GM12873 (cell line): ENCODE results near the gene COMMD9.

ENCODE experiments used
- TF ChIP-seq, protein P1 (sequence below): IDR thresholded peaks from 2 replicates; pipeline ENCODE4 v1.5.1; 2012; ENCODE audit warnings: low read depth, mild to moderate bottlenecking, moderate library complexity, low read length, control low read depth; ENCODE audit not compliant: insufficient read depth; ENCODE audit errors: missing control alignments

Gene COMMD9

GRCh38 chr11:36289226-36289852, at the start of gene COMMD9:
COMMD9 (minus strand) TSS chr11:36289424; CDS start chr11:36289412, 12 bp downstream.
- TF ChIP-seq, protein P1, sequence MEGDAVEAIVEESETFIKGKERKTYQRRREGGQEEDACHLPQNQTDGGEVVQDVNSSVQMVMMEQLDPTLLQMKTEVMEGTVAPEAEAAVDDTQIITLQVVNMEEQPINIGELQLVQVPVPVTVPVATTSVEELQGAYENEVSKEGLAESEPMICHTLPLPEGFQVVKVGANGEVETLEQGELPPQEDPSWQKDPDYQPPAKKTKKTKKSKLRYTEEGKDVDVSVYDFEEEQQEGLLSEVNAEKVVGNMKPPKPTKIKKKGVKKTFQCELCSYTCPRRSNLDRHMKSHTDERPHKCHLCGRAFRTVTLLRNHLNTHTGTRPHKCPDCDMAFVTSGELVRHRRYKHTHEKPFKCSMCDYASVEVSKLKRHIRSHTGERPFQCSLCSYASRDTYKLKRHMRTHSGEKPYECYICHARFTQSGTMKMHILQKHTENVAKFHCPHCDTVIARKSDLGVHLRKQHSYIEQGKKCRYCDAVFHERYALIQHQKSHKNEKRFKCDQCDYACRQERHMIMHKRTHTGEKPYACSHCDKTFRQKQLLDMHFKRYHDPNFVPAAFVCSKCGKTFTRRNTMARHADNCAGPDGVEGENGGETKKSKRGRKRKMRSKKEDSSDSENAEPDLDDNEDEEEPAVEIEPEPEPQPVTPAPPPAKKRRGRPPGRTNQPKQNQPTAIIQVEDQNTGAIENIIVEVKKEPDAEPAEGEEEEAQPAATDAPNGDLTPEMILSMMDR, result no peak

DNA sequence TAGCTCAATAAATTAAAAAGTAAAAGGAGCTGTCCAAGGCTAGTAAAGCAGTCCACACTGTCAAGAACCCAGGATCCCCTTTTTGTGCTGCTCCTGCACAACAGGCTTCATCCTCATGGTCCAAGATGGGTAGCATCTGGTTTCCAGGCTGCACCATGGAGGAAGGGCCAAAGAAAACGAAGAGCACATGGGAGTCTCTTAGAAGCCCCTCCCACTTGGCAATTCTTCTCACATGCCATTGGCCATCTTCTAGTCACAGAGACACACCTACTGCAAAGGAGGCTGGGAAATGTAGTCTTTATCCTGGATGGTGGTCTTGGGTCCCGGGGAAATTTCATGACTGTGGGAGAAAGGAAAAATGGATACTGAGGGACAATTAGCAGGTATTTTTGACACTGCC, 44.7 kb upstream of the COMMD9 start:
- TF ChIP-seq, protein P1, result no peak

DNA sequence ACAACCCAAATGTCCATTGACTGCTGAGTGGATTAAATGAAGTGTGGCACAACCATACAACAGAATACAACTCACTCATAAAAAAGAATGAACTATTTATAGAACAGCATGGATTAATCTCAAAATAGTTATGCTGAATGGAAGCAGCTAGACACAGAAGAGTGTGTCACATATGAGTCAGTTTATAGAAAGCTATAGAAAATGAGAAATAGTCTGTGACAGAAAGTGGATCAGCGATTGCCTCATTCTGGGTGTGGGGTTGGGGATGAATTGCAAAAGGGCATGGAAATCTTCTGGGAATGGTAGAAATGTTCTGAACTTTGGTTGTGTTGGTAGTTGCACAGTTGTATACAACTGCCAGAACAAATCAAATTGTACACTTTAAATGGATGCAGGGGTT, 44.2 kb upstream of the COMMD9 start:
- TF ChIP-seq, protein P1, result no peak

DNA sequence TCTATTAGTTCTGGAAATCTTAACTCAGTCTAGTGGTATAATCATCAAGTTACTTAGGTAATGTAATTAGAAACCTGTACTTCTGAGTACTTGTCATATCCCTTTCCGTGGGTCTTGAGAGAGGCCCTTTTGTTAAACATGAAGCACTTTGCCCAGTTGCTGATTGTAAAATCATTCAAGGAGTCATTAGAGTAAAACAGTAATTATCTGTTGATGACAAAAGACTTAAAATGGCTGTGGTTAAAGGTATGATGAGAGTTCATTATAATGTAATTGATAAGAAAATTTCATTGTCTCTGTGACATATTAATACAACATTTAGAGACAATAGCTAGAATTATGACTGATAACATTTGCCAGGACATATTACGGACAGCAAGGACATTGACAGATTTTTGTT, 41.2 kb upstream of the COMMD9 start:
- TF ChIP-seq, protein P1, result no peak

DNA sequence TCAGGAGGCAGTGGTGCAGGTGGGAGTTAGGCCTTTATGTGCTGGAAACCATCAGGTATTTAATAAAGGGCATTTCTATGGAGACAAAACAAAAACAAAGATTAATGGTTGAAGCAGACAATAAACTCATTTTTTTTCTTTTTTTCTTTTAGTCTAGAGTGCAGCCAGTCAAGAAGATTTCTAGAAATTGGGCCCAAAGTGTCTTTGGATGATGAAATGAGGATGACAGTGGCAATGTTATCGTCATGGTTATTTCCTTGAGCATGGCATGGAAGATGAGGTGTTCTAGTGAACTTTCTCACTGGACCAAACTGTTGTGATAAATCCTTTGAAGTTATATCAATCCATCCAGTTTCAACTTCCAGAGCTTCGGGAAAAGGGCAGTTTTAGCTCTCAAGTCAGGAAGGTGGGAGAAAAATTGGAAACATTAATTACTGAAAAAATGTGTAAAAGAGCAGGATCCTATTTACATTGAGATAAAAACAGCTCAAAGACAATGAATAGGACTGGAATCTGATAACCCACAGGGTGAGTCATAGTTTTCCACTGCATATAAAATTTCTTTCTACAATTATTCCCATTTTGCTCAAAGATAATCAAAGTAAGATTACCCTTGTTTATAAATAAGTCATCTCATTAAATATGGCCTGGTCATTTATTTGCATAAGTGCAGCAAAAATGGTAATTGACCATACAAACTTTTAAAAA, 39.9 kb upstream of the COMMD9 start:
- TF ChIP-seq, protein P1, result no peak

GRCh38 chr11:36326524-36327419, 37.5 kb upstream of the COMMD9 start:
- TF ChIP-seq, protein P1, result no peak

GRCh38 chr11:36317992-36318391, 28.8 kb upstream of the COMMD9 start:
- TF ChIP-seq, protein P1, result no peak
